Epidermal melanocyte (primary cell): ENCODE data around the gene ACR.
A peak's percentile ranks its signal among the peaks of the same experiment; 100 is the strongest.
"Not testable (repeated sequence)": the region's sequence is repeated elsewhere in the genome, so short reads cannot be mapped to it uniquely, and the experiment has no call there.

ENCODE experiments used
- DNase-seq: peaks from one replicate; pipeline ENCODE4 v3.0.0; 2011; ENCODE audit warnings: low spot score; ENCODE audit not compliant: insufficient read length

Gene ACR

GRCh38 chr22:50775132-50775531 is 37.1 kb downstream of the ACR start:
- not testable (repeated sequence) for DNase-seq

GRCh38 chr22:50777631-50778030 is 39.6 kb downstream of the ACR start:
- DNase-seq, result not testable (repeated sequence)

GRCh38 chr22:50780244-50780643 is 42.2 kb downstream of the ACR start:
- not testable (repeated sequence) for DNase-seq

GRCh38 chr22:50782253-50782652 is 44.2 kb downstream of the ACR start:
- DNase-seq, result not testable (repeated sequence)

- DNase-seq, result peak; percentile 76
Measured at GRCh38 chr22:50783033-50783879, 45.3 kb downstream of the ACR start, which contains the start of gene RABL2B. Gene RABL2B, minus strand, starts transcription at chr22:50783636. Its CDS starts 1,342 bp downstream, at chr22:50782294.

- not testable (repeated sequence) for DNase-seq
Measured at GRCh38 chr22:50783880-50784276, 45.9 kb downstream of the ACR start.

GRCh38 chr22:50785289-50785688 is 47.3 kb downstream of the ACR start:
- not testable (repeated sequence) for DNase-seq

- DNase-seq, result not testable (repeated sequence)
Measured at GRCh38 chr22:50786936-50787335, 48.9 kb downstream of the ACR start.
